HUES6 (cell line): ENCODE measurements around the gene FAM83E.
"Not testable (repeated sequence)": the region's sequence is repeated elsewhere in the genome, so short reads cannot be mapped to it uniquely, and the experiment has no call there.

Experiments used
- H3K27ac ChIP-seq: 2 replicates; pipeline ENCODE4 v1.7.0; 2013; ENCODE audit warnings: low read depth, mild to moderate bottlenecking, low read length, inconsistent platforms
- H3K27me3 ChIP-seq: 2 replicates; pipeline ENCODE4 v1.6.1; 2013; ENCODE audit warnings: low read length; ENCODE audit not compliant: control insufficient read depth, insufficient read depth
- H3K36me3 ChIP-seq: 2 replicates; pipeline ENCODE4 v1.6.1; 2013; ENCODE audit warnings: low read length; ENCODE audit not compliant: control insufficient read depth, insufficient read depth
- H3K4me1 ChIP-seq: 2 replicates; pipeline ENCODE4 v1.6.1; 2013; ENCODE audit warnings: low read length; ENCODE audit not compliant: control insufficient read depth, insufficient read depth
- H3K4me3 ChIP-seq: 2 replicates; pipeline ENCODE4 v1.5.1; 2013; ENCODE audit warnings: low read depth, low read length
- H3K9ac ChIP-seq: one replicate; pipeline ENCODE4 v1.6.1; 2013; ENCODE audit warnings: mild to moderate bottlenecking, low read length
- H3K9me3 ChIP-seq: 2 replicates; pipeline ENCODE4 v1.6.1; 2013; ENCODE audit warnings: low read depth, low read length; ENCODE audit not compliant: control insufficient read depth, insufficient read depth

The FAM83E gene

DNA sequence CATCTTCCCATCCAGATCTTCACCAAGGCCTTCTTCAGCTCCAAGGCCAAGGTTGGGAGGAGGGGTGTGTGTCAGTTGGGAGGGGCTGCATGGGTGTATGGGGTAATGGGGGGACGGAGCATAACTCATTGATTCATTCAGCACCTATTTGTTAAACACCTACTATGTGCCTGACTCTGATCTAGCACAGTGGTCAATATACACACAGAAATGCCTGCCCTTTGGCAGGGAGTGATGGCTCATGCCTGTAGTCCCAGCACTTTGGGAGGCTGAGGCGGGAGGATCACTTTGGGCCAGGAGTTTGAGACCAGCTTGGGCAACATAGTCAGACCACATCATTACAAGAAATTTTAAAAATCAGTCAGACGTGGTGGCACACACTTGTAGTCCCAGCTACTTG is 27.5 kb downstream of the FAM83E start:
- Histone ChIP-seq H3K4me1 (peaks cover 6% of the 10 kb centered on the region; the same call in 1 of the 2 replicates), H3K27ac (no peak overlapping the region), H3K4me3 (no peak overlapping the region), H3K36me3 (no peaks in the 10 kb centered on the region), H3K9me3 (no peaks in the 10 kb centered on the region), H3K9ac (no peak overlapping the region), H3K27me3 (no peaks in the 10 kb centered on the region)

GRCh38 chr19:48582168-48582567 is 32.7 kb downstream of the FAM83E start:
- H3K4me3 ChIP-seq: no peak overlapping the region
- no peaks in the 10 kb centered on the region for H3K4me1 ChIP-seq
- H3K27ac ChIP-seq: no peak overlapping the region
- no peak overlapping the region for H3K9ac ChIP-seq
- no peaks in the 10 kb centered on the region for H3K27me3 ChIP-seq
- no peaks in the 10 kb centered on the region for H3K9me3 ChIP-seq
- no peaks in the 10 kb centered on the region for H3K36me3 ChIP-seq

DNA sequence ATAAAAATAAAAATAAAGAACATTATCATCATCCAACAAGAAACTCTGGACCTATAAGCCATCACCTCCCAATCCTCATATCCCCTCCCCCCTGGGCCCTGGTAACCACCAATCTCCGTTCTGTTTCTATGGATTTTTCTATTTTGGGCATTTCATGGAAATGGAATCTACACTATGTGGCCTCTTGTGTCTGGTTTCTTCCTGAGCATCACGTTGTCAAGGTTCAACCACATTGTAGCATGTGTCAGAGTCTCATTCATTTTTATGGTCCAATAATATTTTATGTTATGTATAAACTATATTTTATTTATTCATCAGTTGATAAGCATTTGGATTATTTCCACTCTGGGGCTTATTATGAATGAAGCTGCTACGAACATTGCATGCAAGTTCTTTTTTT is 36.0 kb downstream of the FAM83E start:
- H3K27me3 ChIP-seq: no peaks in the 10 kb centered on the region
- H3K4me3 ChIP-seq: no peak overlapping the region
- H3K36me3 ChIP-seq: no peaks in the 10 kb centered on the region
- no peaks in the 10 kb centered on the region for H3K9me3 ChIP-seq
- no peak overlapping the region for H3K27ac ChIP-seq
- no peak overlapping the region for H3K9ac ChIP-seq
- peaks cover 1% of the 10 kb centered on the region; the same call in 1 of the 2 replicates for H3K4me1 ChIP-seq

GRCh38 chr19:48577908-48578307 is 37.0 kb downstream of the FAM83E start:
- not testable (repeated sequence) for H3K36me3 ChIP-seq, H3K27ac ChIP-seq, H3K27me3 ChIP-seq, H3K9ac ChIP-seq, H3K9me3 ChIP-seq, H3K4me3 ChIP-seq
- peaks cover 11% of the 10 kb centered on the region for H3K4me1 ChIP-seq

DNA sequence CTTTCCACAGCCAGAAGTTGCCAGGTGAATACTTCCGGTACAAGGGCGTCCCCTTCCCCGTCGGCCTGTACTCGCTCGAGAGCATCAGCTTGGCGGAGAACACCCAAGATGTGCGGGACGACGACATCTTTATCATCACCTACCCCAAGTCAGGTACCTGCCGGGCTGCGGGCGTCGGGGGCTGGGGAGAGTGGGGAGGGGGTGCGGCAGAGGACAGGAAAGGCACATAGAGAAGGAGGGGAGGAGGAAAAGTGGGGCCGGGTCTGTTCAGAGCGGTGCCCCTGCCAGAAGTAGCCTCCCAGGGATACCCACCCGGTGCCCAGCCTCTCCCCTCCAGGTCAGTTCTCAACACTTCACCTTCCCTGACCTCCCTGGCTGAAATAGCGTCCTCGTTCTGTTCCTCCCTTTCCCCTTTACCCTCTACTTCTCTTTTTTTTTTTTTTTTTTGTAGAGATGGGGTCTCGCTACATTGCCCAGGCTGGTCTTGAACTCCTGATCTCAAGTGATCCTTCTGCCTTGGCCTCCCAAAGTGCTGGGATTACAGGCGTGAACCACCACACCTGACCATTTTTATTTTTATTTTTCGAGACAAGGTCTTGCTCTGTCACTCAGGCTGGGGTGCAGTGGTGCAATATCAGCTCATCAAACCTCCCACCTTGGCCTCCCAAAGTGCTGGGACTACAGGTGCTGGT is 38.8 kb downstream of the FAM83E start:
- H3K4me1 ChIP-seq: peaks cover 16% of the 10 kb centered on the region

DNA sequence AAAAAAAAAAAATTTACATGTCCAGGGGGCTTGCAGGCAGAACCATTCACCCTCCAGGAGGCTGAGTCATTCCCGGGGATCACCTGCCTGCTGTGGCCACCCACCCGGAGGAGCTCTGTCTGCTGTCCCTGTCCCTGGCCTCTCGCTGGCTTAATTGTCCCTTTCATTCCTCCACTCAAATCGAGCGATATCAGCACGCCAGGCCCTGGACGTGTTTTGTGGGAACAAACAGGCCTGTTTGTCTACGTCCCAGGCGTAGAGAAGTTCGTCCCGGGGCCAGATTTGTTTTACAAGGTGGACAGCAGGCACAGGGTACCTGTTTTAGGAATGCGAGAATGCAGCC is 41.7 kb downstream of the FAM83E start:
- Histone ChIP-seq H3K9ac (peak overlapping the region; percentile 29), H3K27ac (no peak overlapping the region), H3K27me3 (no peaks in the 10 kb centered on the region), H3K4me3 (no peak overlapping the region), H3K9me3 (no peaks in the 10 kb centered on the region), H3K36me3 (no peaks in the 10 kb centered on the region), H3K4me1 (peaks cover 23% of the 10 kb centered on the region)

More for the DNA sequence above, 38.8 kb downstream of the FAM83E start:
- no peaks in the 10 kb centered on the region for H3K9me3 ChIP-seq
- no peaks in the 10 kb centered on the region for H3K27me3 ChIP-seq
- no peak overlapping the region for H3K9ac ChIP-seq
- H3K27ac ChIP-seq: no peak overlapping the region
- no peak overlapping the region for H3K4me3 ChIP-seq
- no peaks in the 10 kb centered on the region for H3K36me3 ChIP-seq

DNA sequence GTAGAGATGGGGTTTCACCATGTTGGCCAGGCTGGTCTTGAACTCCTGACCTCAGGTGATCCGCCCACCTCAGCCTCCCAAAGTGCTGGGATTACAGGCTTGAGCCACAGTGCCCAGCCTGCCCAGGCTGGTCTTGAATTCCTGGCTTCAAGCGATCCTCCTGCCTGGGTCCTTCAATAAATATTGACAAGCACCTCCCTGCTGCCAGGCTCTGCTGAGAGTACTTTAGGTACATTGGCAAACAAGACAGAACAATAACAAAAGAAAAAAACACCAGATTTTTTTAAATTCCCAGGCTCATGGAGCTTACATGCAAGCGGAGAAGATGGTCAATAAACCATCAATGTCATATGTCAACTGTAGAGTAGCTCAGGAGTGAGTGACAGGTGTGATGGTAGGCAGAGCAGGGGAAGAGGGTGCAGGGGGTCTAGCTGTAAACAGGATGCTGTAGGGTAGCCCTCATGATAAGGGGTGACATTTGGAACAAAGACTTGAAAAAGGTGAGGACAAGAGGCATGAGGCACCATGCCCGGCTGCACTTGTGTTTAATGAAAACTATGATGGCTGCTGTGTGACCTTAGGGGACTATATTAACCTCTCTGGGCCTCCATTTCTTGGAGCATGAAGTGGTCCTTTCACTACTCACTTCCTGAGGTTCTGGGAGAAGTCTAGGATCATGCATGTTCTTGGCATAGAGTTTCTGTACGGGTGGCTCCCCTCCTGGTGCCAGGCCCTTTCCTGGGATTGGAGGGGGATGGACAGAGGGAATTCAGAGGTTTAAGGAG is 43.3 kb downstream of the FAM83E start:
- no peaks in the 10 kb centered on the region for H3K27me3 ChIP-seq
- no peak overlapping the region for H3K27ac ChIP-seq
- no peak overlapping the region for H3K4me3 ChIP-seq
- H3K9ac ChIP-seq: no peak overlapping the region
- no peaks in the 10 kb centered on the region for H3K36me3 ChIP-seq
- H3K9me3 ChIP-seq: no peaks in the 10 kb centered on the region
- peaks cover 25% of the 10 kb centered on the region for H3K4me1 ChIP-seq

- Histone ChIP-seq H3K9ac (no peak overlapping the region), H3K9me3 (no peaks in the 10 kb centered on the region), H3K4me1 (peaks cover 25% of the 10 kb centered on the region), H3K27ac (no peak overlapping the region), H3K4me3 (no peak overlapping the region), H3K27me3 (no peaks in the 10 kb centered on the region), H3K36me3 (no peaks in the 10 kb centered on the region)
Measured at GRCh38 chr19:48569814-48570213, 45.1 kb downstream of the FAM83E start.

GRCh38 chr19:48568345-48568886 is 46.5 kb downstream of the FAM83E start:
- Histone ChIP-seq H3K4me3 (peak overlapping the region; percentile 52), H3K4me1 (peaks cover 18% of the 10 kb centered on the region), H3K9me3 (no peaks in the 10 kb centered on the region), H3K9ac (peak overlapping the region; percentile 34), H3K27ac (peak overlapping the region; percentile 27; the same call in 1 of the 2 replicates), H3K36me3 (no peaks in the 10 kb centered on the region), H3K27me3 (no peaks in the 10 kb centered on the region)

DNA sequence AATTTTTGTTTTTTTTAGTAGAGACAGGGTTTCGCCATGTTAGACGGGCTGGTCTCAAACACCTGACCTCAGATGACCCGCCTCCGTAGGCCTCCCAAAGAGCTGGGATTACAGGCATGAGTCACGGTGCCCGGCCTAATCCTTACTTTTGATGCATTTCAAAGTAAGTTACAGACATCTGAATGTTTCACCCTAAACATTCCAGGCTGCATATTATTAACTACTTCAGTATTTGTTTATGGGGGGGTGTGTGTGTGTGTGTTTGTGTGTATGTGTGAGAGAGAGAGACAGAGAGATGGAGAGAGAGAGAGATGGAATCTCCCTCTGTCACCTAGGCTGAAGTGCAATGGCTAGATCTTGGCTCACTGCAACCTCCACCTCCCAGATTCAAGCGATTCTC is 49.8 kb downstream of the FAM83E start:
- Histone ChIP-seq H3K36me3 (no peaks in the 10 kb centered on the region), H3K4me3 (no peak overlapping the region), H3K9me3 (no peaks in the 10 kb centered on the region), H3K4me1 (peaks cover 8% of the 10 kb centered on the region), H3K9ac (no peak overlapping the region), H3K27me3 (no peaks in the 10 kb centered on the region), H3K27ac (no peak overlapping the region)
